GM12878 (cell line): ENCODE measurements around the gene STXBP2. TPM values are rescaled to one million over a fixed set of nuclear protein-coding genes. Genes with fewer than 3 reads are reported as not detected.

Experiments used
- ATAC-seq: fragments of 200-7000 bp; cut with Tn5 transposase; 3 replicates; pipeline ENCODE4 v1.9.1; 2020; ENCODE audit warnings: mild to moderate bottlenecking, moderate library complexity
- BruUV-seq: library from RNA; stranded (reverse); fragments of 400-500 nt; replicated peaks from 2 replicates; lab custom pipeline; 2021; lab: Mats Ljungman, UMichigan
- CTCF ChIA-PET: fragments of 300-600 bp; sonication (Branson Sonifier 250); formaldehyde crosslinking; extraction: SDS; loops from one replicate; lab custom pipeline; 2021; ENCODE audit warnings: inconsistent platforms; lab: Yijun Ruan, JAX
- POLR2A ChIA-PET: fragments of 350-600 bp; formaldehyde crosslinking; extraction: SDS; loops from one replicate; lab custom pipeline; 2021; ENCODE audit warnings: inconsistent platforms; lab: Charles Lee
- RAD21 ChIA-PET: fragments of 300-600 bp; sonication (Branson Sonifier 250); formaldehyde crosslinking; loops from one replicate; lab custom pipeline; 2023; ENCODE audit warnings: antibody characterized with exemption; ENCODE audit not compliant: unreplicated experiment; lab: Charles Lee
- SMC1A ChIA-PET: fragments of 300-600 bp; sonication (Branson Sonifier 250); formaldehyde crosslinking; loops from one replicate; lab custom pipeline; 2023; ENCODE audit not compliant: unreplicated experiment, uncharacterized antibody; lab: Charles Lee
- DNase-seq: peaks from one replicate; pipeline ENCODE4 v3.0.0-alpha.2; 2011; ENCODE audit warnings: low read depth, low spot score
- FAIRE-seq: peaks from 3 replicates; lab custom pipeline; 2011; peaks lifted over from hg19 to GRCh38; lab: Jason Lieb, UNC
- H2AFZ ChIP-seq: 2 replicates; pipeline ENCODE4 v1.6.0; 2011; ENCODE audit warnings: low read depth, low read length, control low read depth; ENCODE audit not compliant: control insufficient read depth
- H3K27ac ChIP-seq: 2 replicates; pipeline ENCODE4 v1.5.1; 2011; ENCODE audit warnings: control low read depth; ENCODE audit not compliant: control insufficient read depth, insufficient read depth
- H3K27me3 ChIP-seq, 2 experiments: replicated peaks in 1 of 2; 2 replicates each; pipeline versions ENCODE4 v1.6.0 to v1.6.1; 2011; ENCODE audit warnings: low read length in 1 of 2; ENCODE audit not compliant: control insufficient read depth in 2 of 2, insufficient read depth in 2 of 2
- H3K36me3 ChIP-seq, 2 experiments: 2 replicates each; pipeline ENCODE4 v1.5.1; 2011; ENCODE audit warnings: low read length in 1 of 2; ENCODE audit not compliant: control insufficient read depth in 2 of 2, insufficient read depth in 2 of 2
- H3K4me1 ChIP-seq: 2 replicates; pipeline ENCODE4 v1.6.1; 2011; ENCODE audit warnings: mild to moderate bottlenecking, low read length, moderate library complexity, mixed read lengths; ENCODE audit not compliant: control insufficient read depth, insufficient read depth
- H3K4me2 ChIP-seq: 2 replicates; pipeline ENCODE4 v1.6.0; 2011; ENCODE audit warnings: control low read depth; ENCODE audit not compliant: control insufficient read depth, insufficient read depth
- H3K4me3 ChIP-seq: fragments of 200-600 bp; sonication (generic); 2 replicates; pipeline ENCODE4 v1.5.1; 2016
- H3K79me2 ChIP-seq: 2 replicates; pipeline ENCODE4 v1.6.0; 2011; ENCODE audit warnings: low read length; ENCODE audit not compliant: control insufficient read depth, insufficient read depth
- H3K9ac ChIP-seq: 2 replicates; pipeline ENCODE4 v1.8.0; 2011; ENCODE audit warnings: low read length, control low read depth, mixed read lengths; ENCODE audit not compliant: control insufficient read depth, insufficient read depth
- H3K9me3 ChIP-seq: replicated peaks from 3 replicates; pipeline ENCODE4 v1.5.1; 2011; ENCODE audit warnings: mild to moderate bottlenecking, low read length; ENCODE audit not compliant: control insufficient read depth, insufficient read depth
- H4K20me1 ChIP-seq: 2 replicates; pipeline ENCODE4 v1.6.0; 2011; ENCODE audit not compliant: control insufficient read depth, insufficient read depth
- BRCA1 ChIP-seq: IDR thresholded peaks from 2 replicates; pipeline ENCODE4 v1.6.1; 2011; ENCODE audit warnings: low read depth, low read length, improper control_type of control experiment
- CEBPZ ChIP-seq: fragments of 150-350 bp; IDR thresholded peaks from 2 replicates; pipeline ENCODE4 v1.6.1; 2016; ENCODE audit warnings: low read depth, low read length
- CHD1 ChIP-seq: IDR thresholded peaks from 2 replicates; pipeline ENCODE4 v1.6.1; 2012; ENCODE audit warnings: low read depth, low read length, improper control_type of control experiment
- CREM ChIP-seq: IDR thresholded peaks from 2 replicates; pipeline ENCODE4 v1.6.1; 2014; ENCODE audit warnings: antibody characterized with exemption, low read depth
- FOS ChIP-seq: IDR thresholded peaks from 3 replicates; pipeline ENCODE4 v1.6.1; 2011; ENCODE audit warnings: borderline replicate concordance; ENCODE audit not compliant: insufficient read length; ENCODE audit errors: extremely low read depth
- GABPA ChIP-seq: IDR thresholded peaks from 2 replicates; pipeline ENCODE4 v1.6.1; 2014; ENCODE audit warnings: antibody characterized with exemption, low read depth, mild to moderate bottlenecking, inconsistent platforms
- IKZF2 ChIP-seq, 2 experiments: fragments of 450-650 bp; IDR thresholded peaks; 2 replicates each; pipeline ENCODE4 v1.6.1; 2017; ENCODE audit warnings: mild to moderate bottlenecking in 2 of 2, moderate library complexity in 2 of 2
- IRF4 ChIP-seq: IDR thresholded peaks from 2 replicates; pipeline ENCODE4 v1.6.1; 2011; ENCODE audit warnings: low read depth, low read length
- JUND ChIP-seq: IDR thresholded peaks from 2 replicates; pipeline ENCODE4 v1.6.1; 2012; ENCODE audit warnings: low read depth, mild to moderate bottlenecking, low read length, improper control_type of control experiment, moderate library complexity
- KAT2A ChIP-seq: conservative IDR thresholded peaks from 2 replicates; pipeline ENCODE4 v1.6.1; 2011; ENCODE audit warnings: low read depth, low read length; ENCODE audit not compliant: control insufficient read depth
- LARP7 ChIP-seq: fragments of 450-650 bp; IDR thresholded peaks from 2 replicates; pipeline ENCODE4 v1.6.1; 2017; ENCODE audit warnings: mild to moderate bottlenecking
- NFXL1 ChIP-seq: fragments of 450-650 bp; IDR thresholded peaks from 2 replicates; pipeline ENCODE4 v1.6.1; 2017; ENCODE audit warnings: antibody characterized with exemption, mild to moderate bottlenecking, borderline replicate concordance
- POLR2AphosphoS5 ChIP-seq: IDR thresholded peaks from 2 replicates; pipeline ENCODE4 v1.6.1; 2011; ENCODE audit warnings: mild to moderate bottlenecking, low read length, inconsistent platforms
- RBBP5 ChIP-seq: fragments of 200-600 bp; sonication (generic); conservative IDR thresholded peaks from 2 replicates; pipeline ENCODE4 v1.6.1; 2016
- STAT3 ChIP-seq: IDR thresholded peaks from 2 replicates; pipeline ENCODE4 v1.6.1; 2011; ENCODE audit warnings: low read depth, low read length, improper control_type of control experiment
- TARDBP ChIP-seq: IDR thresholded peaks from 2 replicates; pipeline ENCODE4 v1.6.1; 2016; ENCODE audit warnings: borderline replicate concordance
- ZBTB40 ChIP-seq: fragments of 450-650 bp; IDR thresholded peaks from 2 replicates; pipeline ENCODE4 v1.6.1; 2016; ENCODE audit warnings: mild to moderate bottlenecking, moderate library complexity, borderline replicate concordance
- WGBS: methylation state at CpG from one replicate; pipeline ENCODE4 v1.1.6; 2016; ENCODE audit warnings: low lambda C conversion rate; ENCODE audit not compliant: insufficient replicate concordance, insufficient coverage; ENCODE audit errors: missing lambda C conversion rate; 5-methylcytosine and 5-hydroxymethylcytosine counted together
- in situ Hi-C: fragments of 300-500 bp; cut with MboI; formaldehyde crosslinking; loops from 9 replicates; pipeline ENCODE4 v1.14.3; 2018; ENCODE audit warnings: mixed read lengths
- intact Hi-C: fragments of 100-400 bp; cut with micrococcal nuclease; formaldehyde crosslinking; loops from one replicate; pipeline ENCODE4 v1.14.2; 2022; ENCODE audit not compliant: unreplicated experiment
- polyA plus RNA-seq, 11 experiments: library from polyadenylated mRNA; depleted of rRNA in 4 of 11; unstranded in 6 of 11; stranded (reverse) in 5 of 11; fragments of >200 nt; fragmentation: Nextera tagmentation in 4 of 11; fragmentation: Illumina TruSeq in 1 of 11; extraction: Ambion mirVana in 4 of 11; extraction: Trizol in 1 of 11; gene quantifications; 1 replicate in 1 of 11; 2 replicates in 10 of 11; pipeline versions ENCODE4 v1.2.1 to v1.2.3, GENCODE V29; 2011 to 2016; ENCODE audit warnings: inconsistent platforms in 2 of 11, missing spikeins in 2 of 11, low read depth in 1 of 11
- total RNA-seq, 4 experiments: library from RNA; depleted of rRNA in 3 of 4; stranded (reverse); fragments of >200 nt in 3 of 4; fragmentation: Illumina TruSeq in 1 of 4; extraction: Trizol in 1 of 4; gene quantifications; 2 replicates each; pipeline versions ENCODE4 v1.2.1 to v1.2.3, GENCODE V29; 2013 to 2021

Gene STXBP2
- total and polyA plus RNA-seq, 10 of the 15 experiments (the other 5 are each of a cell fraction or from before 2014, with no cell fraction given): 2.6 to 111 (median 61.4) TPM

GRCh38 chr19:7602935-7603497 lies 33.9 kb upstream of the STXBP2 start:
- no peak for TF ChIP-seq IRF4
- no peak for TF ChIP-seq STAT3
- TF ChIP-seq ZBTB40: no peak
- no peak for TF ChIP-seq NFXL1
- TF ChIP-seq CREM: no peak
- no peak for TF ChIP-seq LARP7
- TF ChIP-seq POLR2AphosphoS5: no peak
- TF ChIP-seq JUND: no peak
- no peak for TF ChIP-seq CEBPZ
- TF ChIP-seq TARDBP: no peak
- TF ChIP-seq CHD1: no peak
- no peak for TF ChIP-seq BRCA1
- TF ChIP-seq IKZF2 (IDR thresholded peaks at IDR 0.05): no peak
- TF ChIP-seq RBBP5: no peak
- TF ChIP-seq FOS: no peak
- no peak for TF ChIP-seq KAT2A
- no peak for TF ChIP-seq GABPA
- Histone ChIP-seq H3K4me3 (no peak overlapping the region), H3K9me3 (no peaks in the 10 kb centered on the region), H2AFZ (no peak overlapping the region), H3K9ac (no peak overlapping the region), H3K4me1 (no peaks in the 10 kb centered on the region), H3K4me2 (no peak overlapping the region), H3K27me3 (no peaks in the 10 kb centered on the region), H3K27ac (no peak overlapping the region), H3K79me2 (no peaks in the 10 kb centered on the region), H3K36me3 (no peaks in the 10 kb centered on the region), H4K20me1 (no peaks in the 10 kb centered on the region)
- no TSS peak for BruUV-seq
- no peak for DNase-seq
- FAIRE-seq: no peak
- ChIA-PET RAD21 (no interaction called here), SMC1A (interaction anchor here (1.3 kb wide), 1 partner anchor 13 kb away, joined by 3 read pairs; no protein-coding TSS in a partner anchor), POLR2A (interaction anchor here (0.6 kb wide), 1 partner anchor 19 kb away, joined by 3 read pairs; no protein-coding TSS in a partner anchor), CTCF (no interaction called here)
- 62% methylated on average over 11 of the region's 11 CpGs for WGBS
- in situ Hi-C loops: no loop called here
- ATAC-seq: no peak
- intact Hi-C loops: no loop called here
